ENCODE data around the gene VCAN.

VCAN gene

DNA sequence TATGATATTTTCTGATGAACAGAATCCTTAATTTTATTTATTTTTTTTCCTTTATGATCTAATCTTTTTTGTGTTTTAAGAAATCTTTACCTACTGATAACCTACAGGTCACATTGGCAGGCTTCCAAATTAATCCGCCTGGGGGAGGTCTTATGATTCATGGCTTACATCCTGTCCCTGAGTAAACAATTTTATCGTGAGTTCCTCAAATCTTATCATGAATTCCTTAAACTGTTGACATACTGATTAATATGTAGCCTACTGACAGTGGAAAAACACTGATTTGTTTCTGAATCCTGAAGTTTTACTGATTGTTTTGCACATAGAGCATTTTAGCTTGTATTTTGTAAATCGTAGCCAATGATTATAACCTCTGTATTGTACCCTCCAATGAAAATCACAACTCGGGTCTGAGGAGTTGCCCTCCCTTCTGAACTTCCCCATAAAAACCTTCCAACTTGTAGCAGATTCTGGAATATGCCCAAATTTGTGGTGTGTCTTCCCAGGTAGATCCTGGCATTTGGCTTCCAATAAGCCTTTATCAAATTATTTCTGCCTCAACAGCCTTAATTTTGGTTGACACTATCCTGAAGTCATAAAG, 105.6 kb downstream of the VCAN start:
- no peak for DNase-seq

GRCh38 chr5:83583859-83584258, 112.3 kb downstream of the VCAN start:
- no peak for DNase-seq

- DNase-seq: no peak
Measured at GRCh38 chr5:83586874-83587776, 115.6 kb downstream of the VCAN start.

- no peak for DNase-seq
Measured at GRCh38 chr5:83589786-83590185, 118.2 kb downstream of the VCAN start.

DNA sequence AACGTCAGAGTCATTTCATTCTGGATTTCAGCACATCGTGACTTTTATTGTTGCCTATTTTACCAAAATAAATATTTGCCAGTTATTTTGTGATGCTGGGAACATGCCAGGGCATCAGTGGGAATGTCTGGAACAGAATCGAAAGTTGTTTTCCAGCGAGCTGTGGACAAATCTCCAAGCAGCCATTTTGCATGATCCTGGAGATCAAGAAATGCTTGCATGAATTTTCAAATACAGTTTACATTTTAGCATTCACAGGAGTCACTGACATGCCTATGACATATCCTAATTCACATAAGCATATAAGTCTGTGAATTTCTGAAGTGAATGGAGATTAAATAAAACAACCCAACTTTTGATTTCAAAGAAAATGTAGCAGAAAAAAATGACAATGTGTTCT, 119.4 kb downstream of the VCAN start:
- no peak for DNase-seq

DNA sequence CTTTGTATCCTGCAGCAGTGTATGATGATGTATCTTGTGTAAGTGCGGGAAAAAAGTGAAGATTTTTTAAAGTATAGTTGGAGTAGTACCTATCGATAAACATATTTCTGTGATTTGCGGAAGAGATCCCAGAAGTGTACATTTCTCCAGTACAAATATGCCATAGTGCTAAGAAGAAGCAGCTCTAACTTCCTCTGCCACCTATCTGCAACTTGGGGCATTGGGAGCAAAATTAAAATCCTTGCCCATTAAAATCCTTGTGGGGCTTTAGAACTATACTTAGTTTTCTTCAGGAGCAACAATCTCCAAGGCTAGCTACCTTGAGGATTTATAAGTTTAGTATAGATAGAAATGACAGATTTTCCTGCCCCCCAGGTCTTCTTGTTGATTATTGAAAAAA, 123.7 kb downstream of the VCAN start:
- no peak for DNase-seq

DNA sequence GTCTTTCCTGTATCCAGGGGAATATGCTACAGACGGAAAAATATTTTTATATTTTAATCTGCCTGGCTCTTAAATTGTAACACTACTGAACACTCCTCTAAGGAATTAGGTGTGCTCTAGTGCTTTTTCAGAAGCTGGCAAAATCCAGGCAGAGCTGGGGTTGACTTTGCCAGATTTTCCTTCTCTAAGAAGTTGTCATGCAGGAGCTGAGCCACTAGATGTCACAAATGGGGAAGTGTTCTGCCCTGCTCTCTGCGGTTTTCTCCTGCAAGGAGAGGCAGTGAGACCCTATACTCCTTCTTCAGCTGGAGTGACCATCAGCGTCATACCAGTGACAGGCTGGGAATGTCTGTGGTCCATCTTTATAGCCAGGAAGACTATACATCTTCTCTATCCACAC, 136.6 kb downstream of the VCAN start:
- DNase-seq: peak; percentile 41

DNA sequence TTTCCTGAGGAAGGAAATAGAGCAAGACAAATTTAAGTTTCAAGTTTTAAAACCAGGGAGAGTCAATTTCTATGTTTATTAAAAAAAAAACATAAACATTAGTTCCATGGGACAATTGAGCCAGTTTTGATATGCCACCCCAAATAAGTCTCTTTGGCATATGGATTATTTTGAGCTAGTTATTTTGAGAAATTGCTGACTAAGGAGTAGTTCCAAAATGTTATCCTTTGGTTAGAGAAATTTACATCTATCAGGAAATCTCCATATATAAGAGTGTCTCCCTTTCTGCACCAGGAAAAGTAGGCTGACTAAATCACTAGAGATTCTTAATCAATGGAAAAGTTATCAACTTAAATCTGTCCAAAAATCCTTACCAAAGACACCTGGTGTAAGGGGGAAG, 143.3 kb downstream of the VCAN start:
- no peak for DNase-seq

DNA sequence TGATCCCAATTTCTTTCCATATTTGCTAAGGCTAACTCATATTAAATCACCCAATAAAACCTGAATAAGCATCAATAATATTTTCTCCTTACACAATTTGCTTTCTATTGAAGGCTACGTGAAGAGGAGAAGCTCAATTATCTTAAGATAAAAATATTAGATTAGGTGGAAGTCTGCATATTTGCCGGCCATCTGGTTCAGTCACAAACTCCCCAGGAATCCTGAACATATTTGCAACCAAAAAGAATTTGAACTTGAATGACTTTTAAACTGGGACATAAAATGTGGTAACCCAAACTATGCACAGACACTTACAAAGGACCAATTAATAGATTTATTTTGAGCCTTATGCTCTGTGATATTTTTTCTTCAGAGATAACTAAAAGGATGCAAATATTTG, 156.8 kb downstream of the VCAN start:
- DNase-seq: no peak
